ENCODE data around the gene TPM1.

GRCh38 chr15:63065262-63066221 is 23.0 kb downstream of the TPM1 start:
- no peak for TF ChIP-seq CTCF (IDR thresholded peaks at IDR 0.05)
- TF ChIP-seq POLR2AphosphoS5 (IDR thresholded peaks at IDR 0.05; ENCODE audit: insufficient read depth in 1 of 2, low read depth in 1 of 2), result no peak
- no peak for TF ChIP-seq POLR2A (IDR thresholded peaks at IDR 0.05)

Measured in vagina (tissue), 2 donors.